GM15510 (cell line): ENCODE results near the gene HS6ST2.

Experiments used
- POLR2A ChIP-seq: IDR thresholded peaks from 3 replicates; pipeline ENCODE4 v1.6.1; 2011; ENCODE audit warnings: borderline replicate concordance; ENCODE audit not compliant: insufficient read length; ENCODE audit errors: extremely low read depth

Gene HS6ST2

GRCh38 chrX:132956421-132957210, 1.8 kb downstream of the HS6ST2 start:
- TF ChIP-seq POLR2A: no peak

- no peak for TF ChIP-seq POLR2A
Measured at GRCh38 chrX:132955690-132956089, 2.7 kb downstream of the HS6ST2 start.

- no peak for TF ChIP-seq POLR2A
Measured at GRCh38 chrX:132954323-132954722, 4.1 kb downstream of the HS6ST2 start.

GRCh38 chrX:132953354-132953753, 5.1 kb downstream of the HS6ST2 start:
- no peak for TF ChIP-seq POLR2A

- no peak for TF ChIP-seq POLR2A
Measured at GRCh38 chrX:132948648-132949260, 9.7 kb downstream of the HS6ST2 start.

GRCh38 chrX:132940727-132941327, 17.6 kb downstream of the HS6ST2 start:
- TF ChIP-seq POLR2A: no peak

GRCh38 chrX:132933170-132933569, 25.3 kb downstream of the HS6ST2 start:
- no peak for TF ChIP-seq POLR2A

- no peak for TF ChIP-seq POLR2A
Measured at GRCh38 chrX:132924426-132924825, 34.0 kb downstream of the HS6ST2 start.

GRCh38 chrX:132918523-132918922, 39.9 kb downstream of the HS6ST2 start:
- TF ChIP-seq POLR2A: no peak

- no peak for TF ChIP-seq POLR2A
Measured at GRCh38 chrX:132916349-132916748, 42.1 kb downstream of the HS6ST2 start.

- no peak for TF ChIP-seq POLR2A
Measured at GRCh38 chrX:132909643-132910042, 48.8 kb downstream of the HS6ST2 start.

GRCh38 chrX:132908891-132909290, 49.5 kb downstream of the HS6ST2 start:
- no peak for TF ChIP-seq POLR2A

- no peak for TF ChIP-seq POLR2A
Measured at GRCh38 chrX:132900633-132901293, 57.7 kb downstream of the HS6ST2 start.

- TF ChIP-seq POLR2A: no peak
Measured at GRCh38 chrX:132887569-132887968, 70.9 kb downstream of the HS6ST2 start.

- TF ChIP-seq POLR2A: no peak
Measured at GRCh38 chrX:132883358-132883915, 75.0 kb downstream of the HS6ST2 start.
